IPS-NIHi7 (cell line): ENCODE measurements around the gene ZNF155.

ENCODE experiments used
- DNase-seq: peaks from one replicate; pipeline ENCODE4 v3.0.0; 2012; ENCODE audit warnings: mixed read lengths; ENCODE audit errors: extremely low spot score

ZNF155 gene

DNA sequence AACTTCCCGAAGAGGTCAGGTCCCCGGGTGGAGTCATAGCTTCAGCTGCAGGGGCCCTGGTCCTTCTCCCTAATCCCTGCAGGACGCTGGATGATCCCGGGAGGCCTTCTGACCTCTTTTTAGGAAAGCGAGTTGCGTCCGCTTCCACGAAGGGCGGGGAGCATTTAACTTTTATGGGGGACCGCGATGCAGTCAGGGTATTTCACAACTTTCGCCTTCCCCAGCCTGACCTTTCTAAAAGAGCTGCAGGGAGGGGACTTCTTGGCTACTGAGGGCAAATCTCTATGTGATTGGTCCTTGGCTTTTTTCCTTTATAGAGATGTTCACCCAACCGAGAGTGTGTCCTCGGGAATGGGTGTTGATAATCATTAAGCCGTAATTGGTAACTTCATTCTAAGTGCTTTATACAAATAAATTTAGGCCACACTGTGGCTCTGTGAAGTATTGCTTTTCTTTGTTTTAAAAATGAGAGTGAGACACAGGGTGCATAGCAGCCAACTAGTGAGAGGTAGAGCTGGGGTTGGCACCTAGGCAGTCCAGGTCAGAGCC lies 19.5 kb downstream of the ZNF155 start:
- peak; percentile 15 for DNase-seq

- DNase-seq: no peak
Observed at GRCh38 chr19:44005973-44006372, 22.0 kb downstream of the ZNF155 start.

DNA sequence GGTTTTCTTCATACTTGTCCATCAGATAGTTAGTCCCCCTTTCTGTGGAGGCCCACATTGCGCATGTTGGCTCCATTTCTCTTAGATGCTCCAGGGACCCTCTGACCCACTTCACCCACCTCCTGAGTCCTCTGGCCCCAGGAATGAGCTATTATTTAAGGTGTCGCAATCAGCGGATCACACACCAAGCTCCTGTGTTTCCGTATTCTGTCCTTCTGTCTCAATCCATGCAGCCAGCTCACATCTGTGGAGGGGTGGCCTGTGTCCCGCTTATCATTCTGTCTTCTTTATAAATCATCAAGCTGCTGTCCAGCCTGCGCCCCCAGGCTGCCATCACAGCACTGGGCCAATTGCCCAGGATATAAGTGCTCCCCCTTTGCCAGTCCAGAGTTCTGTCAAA lies 23.5 kb downstream of the ZNF155 start:
- DNase-seq: no peak

- DNase-seq: no peak
Observed at GRCh38 chr19:44010468-44010867, 26.5 kb downstream of the ZNF155 start.

DNA sequence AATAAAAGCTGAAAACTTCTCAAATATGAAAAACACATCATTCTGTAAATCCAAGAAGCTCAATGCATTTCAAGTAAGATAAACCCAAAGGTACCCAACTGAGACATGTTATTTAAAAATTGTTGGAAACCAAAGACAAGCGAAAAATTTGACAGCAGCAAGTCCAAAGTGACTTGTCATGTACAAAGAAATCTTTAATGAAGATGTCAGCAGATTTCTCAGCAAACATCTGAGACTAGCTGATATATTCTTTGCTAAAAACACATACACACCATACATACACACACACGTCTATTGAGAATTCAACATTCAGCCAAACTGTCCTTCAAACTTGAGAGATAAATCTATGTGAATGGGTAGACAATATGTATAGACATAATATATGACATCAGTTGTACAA lies 35.5 kb downstream of the ZNF155 start:
- no peak for DNase-seq

GRCh38 chr19:44021221-44021620 lies 37.2 kb downstream of the ZNF155 start:
- DNase-seq: no peak

- DNase-seq: no peak
Observed at GRCh38 chr19:44024900-44025216, 40.9 kb downstream of the ZNF155 start.

DNA sequence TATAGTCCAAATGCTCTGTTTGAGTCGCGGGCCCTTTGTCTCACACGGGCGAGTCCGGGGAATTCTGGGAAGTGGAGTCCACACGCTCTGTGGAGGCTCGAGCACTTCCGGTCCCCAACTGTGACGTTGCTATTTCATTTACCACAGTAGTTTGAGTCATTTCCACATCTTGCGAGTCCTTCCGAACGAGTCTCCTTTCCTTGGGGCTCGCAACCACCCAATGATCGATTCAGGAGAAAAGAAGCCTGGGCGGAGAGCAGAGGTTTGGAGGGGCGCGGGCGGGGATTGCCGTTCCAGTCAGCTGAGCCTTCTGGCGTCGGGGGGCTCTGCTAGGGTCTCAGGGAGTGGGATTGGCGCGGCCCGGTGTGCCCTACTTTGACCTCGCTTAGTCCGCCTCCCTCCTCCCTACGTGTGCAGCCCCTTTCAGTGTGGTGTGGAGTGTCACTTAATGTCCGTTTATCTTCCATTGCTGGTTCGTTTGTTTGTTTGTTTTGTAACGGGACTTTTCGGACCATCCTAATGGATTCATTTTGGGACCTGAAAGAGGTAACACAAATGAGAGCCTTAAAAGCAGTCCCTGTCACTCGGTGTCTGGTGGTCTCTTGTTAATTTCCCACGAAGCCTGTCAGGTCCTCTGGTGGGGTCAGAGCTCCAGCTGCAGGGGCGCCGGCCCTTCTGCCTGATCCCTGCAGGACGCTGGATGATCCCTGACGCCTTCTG lies 41.4 kb downstream of the ZNF155 start, which contains the start of gene ZNF222:
TSS of gene ZNF222 (plus strand) at position 163 of the 720 bp plus-strand sequence. CDS start at position 221, 58 bp downstream.
- DNase-seq: peak; percentile 77

DNA sequence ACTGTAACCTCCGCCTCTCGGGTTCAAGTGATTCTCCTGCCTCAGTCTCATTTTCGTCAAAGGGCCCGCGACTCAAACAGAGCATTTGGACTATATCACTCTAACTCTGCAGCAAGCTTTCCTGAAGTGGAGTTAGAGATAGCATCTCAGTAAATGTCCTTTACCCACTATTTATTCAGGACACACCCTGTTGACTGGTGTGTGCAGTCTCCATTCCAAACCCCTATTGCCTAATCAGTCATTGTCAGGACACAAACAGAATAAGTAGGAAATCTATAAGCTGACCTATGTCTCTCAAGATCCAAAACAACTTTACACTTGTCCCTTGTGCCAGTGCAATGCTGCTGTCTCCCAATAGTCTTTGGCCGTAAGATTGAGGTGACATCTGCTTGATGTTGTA lies 42.6 kb downstream of the ZNF155 start:
- DNase-seq: no peak

- no peak for DNase-seq
Observed at GRCh38 chr19:44032001-44032610, 48.1 kb downstream of the ZNF155 start.

- DNase-seq: no peak
Observed at GRCh38 chr19:44042147-44042546, 58.2 kb downstream of the ZNF155 start.
